ENCODE data around the gene FAM120AOS. TPM values are rescaled to one million over a fixed set of nuclear protein-coding genes. Genes with fewer than 3 reads are reported as not detected.

FAM120AOS gene
- total RNA-seq: 28.8 TPM
- long read RNA-seq, full-length matches to known transcripts: 69 of 86 reads
- long read RNA-seq, partial matches to known transcripts: 2 of 86 reads
- long read RNA-seq, other reads (novel, unspliced or antisense): 15 of 86 reads

- intact Hi-C loops (cut with DNase I): loop anchor here (5.0 to 10.0 kb wide), 2 partner anchors 52 to 114 kb away; no protein-coding TSS in a partner anchor
- peak; percentile 87 for ATAC-seq (ENCODE audit: poor library complexity)
- peak; percentile 95 for DNase-seq
These were observed at the start of gene FAM120AOS for GRCh38 chr9:93453047-93453914. TSS of gene FAM120AOS (minus strand) at chr9:93453581. CDS start at chr9:93452709, 872 bp downstream.

GRCh38 chr9:93501406-93501805 is 48.0 kb upstream of the FAM120AOS start:
- ATAC-seq (ENCODE audit: poor library complexity): peak; percentile 39
- intact Hi-C loops (cut with DNase I): loop anchor here (10.0 kb wide), 1 partner anchor 47 kb away; the partner anchor contains the start of genes FAM120A and FAM120AOS

GRCh38 chr9:93500571-93501298 is 47.4 kb upstream of the FAM120AOS start:
- DNase-seq: no peak
- intact Hi-C loops (cut with DNase I): loop anchor here (10.0 kb wide), 1 partner anchor 46 kb away; the partner anchor contains the start of genes FAM120A and FAM120AOS
- no peak for ATAC-seq (ENCODE audit: poor library complexity)

More at GRCh38 chr9:93501406-93501805, 48.0 kb upstream of the FAM120AOS start:
- no peak for DNase-seq

GRCh38 chr9:93496285-93496684 is 42.9 kb upstream of the FAM120AOS start:
- intact Hi-C loops (cut with DNase I): no loop called here
- DNase-seq (no peak), ATAC-seq (ENCODE audit: poor library complexity) (no peak)

- ATAC-seq (ENCODE audit: poor library complexity): no peak
- intact Hi-C loops (cut with DNase I): no loop called here
- no peak for DNase-seq
These were observed 40.6 kb upstream of the FAM120AOS start for GRCh38 chr9:93493949-93494348.

- ATAC-seq (ENCODE audit: poor library complexity) (no peak), DNase-seq (no peak)
- intact Hi-C loops (cut with DNase I): no loop called here
These were observed 38.9 kb upstream of the FAM120AOS start for GRCh38 chr9:93492327-93492726.

GRCh38 chr9:93491593-93492232 is 38.3 kb upstream of the FAM120AOS start:
- intact Hi-C loops (cut with DNase I): no loop called here
- no peak for DNase-seq
- peak; percentile 41 for ATAC-seq (ENCODE audit: poor library complexity)

- ATAC-seq (ENCODE audit: poor library complexity) (no peak), DNase-seq (no peak)
- intact Hi-C loops (cut with DNase I): no loop called here
These were observed 34.9 kb upstream of the FAM120AOS start for GRCh38 chr9:93488244-93488643.

- intact Hi-C loops (cut with DNase I): no loop called here
- DNase-seq: no peak
These were observed 32.9 kb upstream of the FAM120AOS start for GRCh38 chr9:93486268-93486667.

GRCh38 chr9:93483497-93483896 is 30.1 kb upstream of the FAM120AOS start:
- no peak for ATAC-seq (ENCODE audit: poor library complexity)

More at GRCh38 chr9:93486268-93486667, 32.9 kb upstream of the FAM120AOS start:
- ATAC-seq (ENCODE audit: poor library complexity): no peak

GRCh38 chr9:93480728-93481324 is 27.4 kb upstream of the FAM120AOS start:
- intact Hi-C loops (cut with DNase I): no loop called here
- ATAC-seq (ENCODE audit: poor library complexity) (no peak), DNase-seq (no peak)

More at GRCh38 chr9:93483497-93483896, 30.1 kb upstream of the FAM120AOS start:
- intact Hi-C loops (cut with DNase I): no loop called here
- no peak for DNase-seq

- DNase-seq (no peak), ATAC-seq (ENCODE audit: poor library complexity) (no peak)
- intact Hi-C loops (cut with DNase I): no loop called here
These were observed 26.9 kb upstream of the FAM120AOS start for GRCh38 chr9:93480262-93480661.

- ATAC-seq (ENCODE audit: poor library complexity) (peak; percentile 54), DNase-seq (no peak)
- intact Hi-C loops (cut with DNase I): no loop called here
These were observed 26.3 kb upstream of the FAM120AOS start for GRCh38 chr9:93479726-93480125.

GRCh38 chr9:93477397-93477796 is 24.0 kb upstream of the FAM120AOS start:
- intact Hi-C loops (cut with DNase I): no loop called here
- DNase-seq (no peak), ATAC-seq (ENCODE audit: poor library complexity) (no peak)

GRCh38 chr9:93476924-93477323 is 23.5 kb upstream of the FAM120AOS start:
- DNase-seq: no peak
- intact Hi-C loops (cut with DNase I): no loop called here
- no peak for ATAC-seq (ENCODE audit: poor library complexity)

- intact Hi-C loops (cut with DNase I): no loop called here
- DNase-seq (no peak), ATAC-seq (ENCODE audit: poor library complexity) (no peak)
These were observed 22.5 kb upstream of the FAM120AOS start for GRCh38 chr9:93475856-93476255.

GRCh38 chr9:93475108-93475507 is 21.7 kb upstream of the FAM120AOS start:
- DNase-seq: no peak
- intact Hi-C loops (cut with DNase I): no loop called here
- ATAC-seq (ENCODE audit: poor library complexity): no peak

- intact Hi-C loops (cut with DNase I): no loop called here
- no peak for ATAC-seq (ENCODE audit: poor library complexity)
- DNase-seq: no peak
These were observed 20.0 kb upstream of the FAM120AOS start for GRCh38 chr9:93473411-93473810.
